Common myeloid progenitor, CD34-positive (primary cell): ENCODE measurements around the gene RFLNA.

Experiments
- CTCF ChIA-PET: fragments of 350-600 bp; sonication (Branson Sonifier 250); formaldehyde crosslinking; loops from one replicate; lab custom pipeline; 2021; ENCODE audit warnings: antibody characterized with exemption; lab: Charles Lee
- POLR2A ChIA-PET: fragments of 350-600 bp; sonication (Branson Sonifier 250); formaldehyde crosslinking; loops from one replicate; lab custom pipeline; 2021; ENCODE audit warnings: antibody characterized with exemption; lab: Charles Lee
- DNase-seq, 3 donors: peaks; one replicate each; pipeline versions ENCODE4 v3.0.0 to v3.0.0-alpha.2; 2013
- H3K27ac ChIP-seq, 2 experiments: 1 replicate in 1 of 2; 2 replicates in 1 of 2; pipeline ENCODE4 v1.7.0; 2013; ENCODE audit warnings: inconsistent platforms in 2 of 2, low read length in 2 of 2, mild to moderate bottlenecking in 2 of 2, low read depth in 1 of 2, moderate library complexity in 1 of 2; ENCODE audit not compliant: severe bottlenecking in 2 of 2, insufficient read depth in 1 of 2, poor library complexity in 1 of 2
- H3K27me3 ChIP-seq, 5 experiments: replicated peaks in 2 of 5; 1 replicate in 3 of 5; 2 replicates in 2 of 5; pipeline versions ENCODE4 v1.6.1 to v1.7.0; 2013; ENCODE audit warnings: low read length in 4 of 5, mild to moderate bottlenecking in 2 of 5, moderate library complexity in 2 of 5, inconsistent platforms in 1 of 5; ENCODE audit not compliant: insufficient read depth in 5 of 5, control insufficient read depth in 4 of 5
- H3K36me3 ChIP-seq, 4 experiments: 1 replicate in 2 of 4; 2 replicates in 2 of 4; pipeline versions ENCODE4 v1.6.1 to v1.7.0; 2013; ENCODE audit warnings: low read length in 3 of 4, control low read depth in 1 of 4, mild to moderate bottlenecking in 1 of 4; ENCODE audit not compliant: control insufficient read depth in 4 of 4, insufficient read depth in 4 of 4
- H3K4me1 ChIP-seq, 4 experiments: 1 replicate in 3 of 4; 2 replicates in 1 of 4; pipeline versions ENCODE4 v1.6.1 to v1.7.1; 2013; ENCODE audit warnings: low read length in 3 of 4, mild to moderate bottlenecking in 3 of 4, control low read depth in 1 of 4, inconsistent platforms in 1 of 4, moderate library complexity in 1 of 4; ENCODE audit not compliant: control insufficient read depth in 4 of 4, insufficient read depth in 4 of 4; ENCODE audit errors: control extremely low read depth in 1 of 4
- H3K4me3 ChIP-seq, 7 experiments: 1 replicate in 4 of 7; 2 replicates in 3 of 7; pipeline versions ENCODE4 v1.5.1 to v1.7.0; 2013; ENCODE audit warnings: mild to moderate bottlenecking in 7 of 7, low read length in 6 of 7, moderate library complexity in 6 of 7, inconsistent platforms in 2 of 7, low read depth in 2 of 7, control low read depth in 1 of 7; ENCODE audit not compliant: insufficient read depth in 4 of 7, control insufficient read depth in 1 of 7; ENCODE audit errors: extremely low read depth in 1 of 7
- H3K9me3 ChIP-seq, 5 experiments: 1 replicate in 4 of 5; 2 replicates in 1 of 5; pipeline versions ENCODE4 v1.6.1 to v1.7.1; 2013; ENCODE audit warnings: low read length in 4 of 5, mild to moderate bottlenecking in 2 of 5, inconsistent platforms in 1 of 5, low read depth in 1 of 5, moderate library complexity in 1 of 5; ENCODE audit not compliant: control insufficient read depth in 4 of 5, insufficient read depth in 2 of 5; ENCODE audit errors: control extremely low read depth in 1 of 5
- WGBS: methylation state at CpG from one replicate; pipeline ENCODE4 v1.1.5; 2013; ENCODE audit not compliant: insufficient coverage; 5-methylcytosine and 5-hydroxymethylcytosine counted together

The RFLNA gene

DNA sequence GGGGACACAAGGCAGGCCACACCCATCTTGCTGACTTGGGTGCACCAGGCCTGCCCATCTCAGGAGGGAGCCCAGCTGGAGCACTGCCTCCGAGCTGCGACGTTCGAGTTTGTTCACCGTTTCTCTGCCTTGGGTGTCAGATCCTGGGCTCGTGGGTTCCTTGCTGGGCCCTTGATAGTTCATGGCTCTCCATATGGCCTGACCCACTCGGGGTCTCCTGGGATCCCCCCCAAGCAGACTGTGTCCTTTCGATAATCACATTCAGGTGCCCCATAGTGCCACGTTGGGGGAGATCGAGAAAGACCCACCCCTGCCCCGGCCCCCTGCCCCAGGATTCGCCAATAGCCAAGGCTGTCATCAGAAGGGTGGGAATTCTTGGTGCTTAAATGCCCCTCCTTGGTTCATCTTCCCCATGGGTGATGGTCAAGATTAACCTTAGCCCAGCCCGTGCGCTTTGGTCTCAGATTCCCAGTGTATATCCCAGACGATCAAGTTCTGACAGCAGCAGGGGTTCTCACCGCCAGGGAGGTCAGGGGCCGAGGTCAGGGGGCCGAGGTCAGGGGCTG, 7.4 kb downstream of the RFLNA start:
- H3K36me3 ChIP-seq: no peaks in the 10 kb centered on the region
- POLR2A ChIA-PET: no interaction called here
- no peaks in the 10 kb centered on the region for H3K4me1 ChIP-seq
- peaks cover 0 to 2% (median 2%) of the 10 kb centered on the region in 5 experiments for H3K27me3 ChIP-seq
- H3K9me3 ChIP-seq: no peaks in the 10 kb centered on the region
- DNase-seq: no peak
- WGBS: 95% methylated on average over 18 of the region's 18 CpGs
- CTCF ChIA-PET: no interaction called here
- no peak overlapping the region for H3K4me3 ChIP-seq
- H3K27ac ChIP-seq: no peak overlapping the region

DNA sequence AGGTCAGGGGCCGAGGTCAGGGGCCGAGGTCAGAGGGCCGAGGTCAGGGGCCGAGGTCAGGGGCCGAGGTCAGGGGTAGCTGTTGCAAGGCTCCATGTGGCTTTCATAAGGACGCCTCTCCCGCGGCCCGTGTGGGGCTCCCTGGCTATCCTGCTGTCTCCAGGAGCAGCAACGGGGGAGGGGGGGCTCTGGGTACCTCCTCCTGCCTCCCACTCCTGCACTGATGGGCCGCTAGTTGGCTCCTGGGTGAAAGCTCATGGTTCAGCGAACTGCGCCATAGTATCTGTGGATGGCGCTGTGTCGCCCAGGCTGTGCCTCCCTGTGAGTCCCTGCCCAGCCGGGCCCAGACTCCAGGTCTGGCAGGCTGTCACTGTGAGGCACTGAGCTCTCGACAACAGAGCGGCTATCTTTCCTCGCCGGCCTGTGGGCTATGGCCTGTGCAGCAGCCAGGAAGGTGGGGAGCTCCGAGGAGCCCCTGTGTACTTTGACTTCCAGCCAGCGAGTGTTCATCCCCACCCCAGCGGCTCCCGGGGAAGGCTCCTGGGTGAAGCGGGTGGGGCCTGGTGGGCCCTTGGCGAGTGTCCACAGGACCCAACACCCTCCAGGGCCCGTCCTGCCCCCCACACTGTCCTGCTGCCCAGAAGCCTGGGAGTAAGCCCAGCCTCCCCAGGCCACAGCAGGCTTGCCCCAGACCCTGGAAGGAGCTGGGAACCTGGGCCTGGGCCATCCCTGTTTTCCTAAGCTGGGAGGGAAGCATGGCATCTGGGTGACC, 8.1 kb downstream of the RFLNA start:
- no peak overlapping the region for H3K27ac ChIP-seq
- no peaks in the 10 kb centered on the region for H3K9me3 ChIP-seq
- H3K4me3 ChIP-seq: no peak overlapping the region
- no peaks in the 10 kb centered on the region for H3K4me1 ChIP-seq
- DNase-seq: no peak
- H3K36me3 ChIP-seq: no peaks in the 10 kb centered on the region
- 92% methylated on average over 23 of the region's 27 CpGs for WGBS
- CTCF ChIA-PET: no interaction called here
- H3K27me3 ChIP-seq: no peaks in the 10 kb centered on the region
- POLR2A ChIA-PET: no interaction called here

DNA sequence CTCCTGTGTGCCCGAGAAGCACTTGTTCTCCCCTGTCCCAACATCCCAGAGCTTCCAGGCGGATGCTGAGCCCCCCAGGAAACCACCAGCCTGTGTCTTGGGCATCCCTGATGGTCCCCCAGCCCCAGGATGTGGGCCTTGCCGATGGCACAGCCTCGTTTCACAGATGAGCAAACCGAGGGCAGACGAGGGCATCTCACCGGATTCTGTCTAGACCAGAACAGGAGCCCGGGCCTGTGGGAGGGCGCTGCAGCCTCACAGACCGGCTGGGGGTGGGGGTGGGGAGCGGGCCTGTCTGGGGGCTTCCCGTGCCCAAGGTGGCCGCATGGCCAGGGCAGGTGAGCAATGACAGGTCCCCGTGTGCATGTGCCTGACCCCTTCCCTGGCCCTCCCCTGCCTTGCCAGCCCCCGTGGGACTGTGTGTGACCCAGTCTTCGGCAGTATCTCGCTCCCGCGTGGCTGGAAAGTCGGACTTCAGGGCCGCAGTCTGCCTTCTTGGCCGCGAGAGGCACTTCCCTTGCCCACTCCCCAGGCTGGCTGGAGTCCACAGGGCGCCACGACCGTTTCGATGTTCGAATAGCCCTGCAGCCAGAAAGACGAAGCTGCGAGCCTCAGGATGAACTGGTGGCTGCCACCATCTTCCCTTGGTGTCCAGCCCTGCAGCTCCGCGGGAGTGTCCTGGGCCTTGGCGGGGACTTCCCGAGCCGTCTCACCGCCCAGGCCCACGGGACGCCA, 8.9 kb downstream of the RFLNA start:
- 98% methylated on average over 37 of the region's 38 CpGs for WGBS
- DNase-seq: no peak
- Histone ChIP-seq H3K4me3 (no peak overlapping the region), H3K9me3 (no peaks in the 10 kb centered on the region), H3K27ac (no peak overlapping the region), H3K36me3 (no peaks in the 10 kb centered on the region), H3K4me1 (no peaks in the 10 kb centered on the region), H3K27me3 (no peaks in the 10 kb centered on the region)
- POLR2A ChIA-PET: no interaction called here
- CTCF ChIA-PET: no interaction called here

DNA sequence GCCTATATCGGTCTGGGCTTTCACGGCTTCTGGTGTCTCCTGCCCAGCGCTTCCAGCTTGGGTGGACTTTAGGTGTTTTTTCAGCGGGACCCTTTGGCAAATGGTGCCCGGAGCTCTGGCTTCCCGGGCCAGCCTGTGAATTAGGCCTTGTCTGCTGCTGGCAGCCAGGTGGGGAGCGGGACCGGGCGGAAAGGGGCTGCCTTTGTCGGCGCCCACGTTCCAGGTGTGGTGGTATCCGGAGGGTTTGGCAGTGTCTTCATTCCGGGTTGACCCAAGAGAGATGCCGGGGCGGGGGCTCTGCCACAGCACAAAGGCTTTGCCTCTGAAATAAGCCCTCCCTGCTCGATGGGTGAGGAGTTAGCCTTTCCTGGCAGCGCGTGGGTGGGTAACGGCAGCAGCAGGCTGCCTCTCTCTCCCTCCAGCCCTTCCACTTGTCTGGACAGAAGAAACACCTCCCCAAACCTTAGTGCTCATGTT, 9.5 kb downstream of the RFLNA start:
- H3K27ac ChIP-seq: no peak overlapping the region
- POLR2A ChIA-PET: no interaction called here
- no peak overlapping the region for H3K4me3 ChIP-seq
- CTCF ChIA-PET: no interaction called here
- 99% methylated on average over 20 of the region's 20 CpGs for WGBS
- H3K4me1 ChIP-seq: no peaks in the 10 kb centered on the region
- no peaks in the 10 kb centered on the region for H3K27me3 ChIP-seq
- H3K9me3 ChIP-seq: no peaks in the 10 kb centered on the region
- no peaks in the 10 kb centered on the region for H3K36me3 ChIP-seq
- no peak for DNase-seq

DNA sequence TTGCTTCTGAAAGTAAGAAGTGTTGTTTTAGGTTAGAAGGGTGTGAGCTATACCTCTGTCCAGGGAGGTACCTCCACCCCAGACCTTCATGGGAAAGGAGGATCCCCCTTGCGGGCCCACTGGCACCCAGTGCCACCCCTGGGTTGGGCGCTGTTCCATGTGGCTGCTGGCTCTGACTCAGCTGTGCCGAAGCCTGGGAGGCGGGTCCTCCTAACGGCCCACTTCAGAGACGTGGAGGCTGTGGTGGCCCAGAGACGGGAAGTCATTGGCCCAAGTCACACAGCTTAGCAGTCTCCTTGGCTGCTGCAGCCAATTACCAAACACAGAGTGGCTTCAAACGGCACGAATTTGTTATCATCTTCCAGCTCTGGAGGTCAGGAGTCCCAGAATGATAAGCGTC, 10.2 kb downstream of the RFLNA start:
- WGBS: 85% methylated on average over 10 of the region's 10 CpGs
- no peak for DNase-seq
- ChIA-PET CTCF (no interaction called here), POLR2A (interaction anchor here (0.6 kb wide), 1 partner anchor 117 kb away, joined by 3 read pairs; no protein-coding TSS in a partner anchor)
- Histone ChIP-seq H3K4me3 (no peak overlapping the region), H3K27me3 (no peaks in the 10 kb centered on the region), H3K4me1 (no peaks in the 10 kb centered on the region), H3K27ac (no peak overlapping the region), H3K36me3 (no peaks in the 10 kb centered on the region), H3K9me3 (no peaks in the 10 kb centered on the region)

DNA sequence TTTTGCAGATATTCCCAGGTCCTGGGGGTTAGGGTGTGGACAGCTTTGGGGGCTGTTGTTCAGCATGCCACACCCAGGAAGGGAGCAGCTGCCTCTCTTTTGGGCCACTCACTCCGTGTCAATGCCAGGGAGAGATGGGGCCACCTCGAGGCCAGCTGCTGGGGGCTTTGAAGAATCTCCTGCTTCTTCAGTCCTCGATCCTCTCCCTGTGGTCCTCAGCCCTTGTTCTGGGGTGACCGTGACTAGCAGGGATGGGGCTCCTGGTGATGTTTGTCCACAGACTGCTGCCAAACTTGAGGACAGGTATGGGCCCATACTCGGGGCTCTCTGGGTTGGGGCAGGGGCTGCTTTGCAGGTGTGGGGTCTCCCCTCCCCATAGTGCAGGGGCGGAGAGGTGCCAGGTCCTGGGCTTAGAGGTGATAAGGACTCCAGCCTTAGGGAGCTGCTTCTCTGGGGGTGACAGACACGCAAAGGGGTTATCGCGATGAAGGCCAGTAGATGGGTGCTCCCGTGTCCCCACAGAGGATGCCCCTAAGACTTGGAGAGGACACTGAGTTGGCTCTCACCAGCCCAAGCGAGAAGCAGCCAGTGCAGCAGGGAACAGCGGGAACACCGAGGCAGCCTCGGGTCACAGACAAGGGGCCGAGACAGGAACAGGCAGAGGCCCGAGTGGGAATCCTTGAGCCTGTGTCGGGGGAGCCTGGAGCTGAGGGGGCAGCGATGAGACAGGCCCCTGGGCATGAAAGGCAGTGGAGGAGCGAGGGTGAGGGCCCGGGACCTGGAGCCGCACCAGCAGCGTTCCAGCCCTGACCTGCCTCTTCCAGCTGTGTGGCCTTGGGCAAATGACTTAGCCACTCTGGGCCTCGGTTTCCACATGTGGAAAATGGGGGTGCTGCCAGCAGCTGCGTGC, 11.1 kb downstream of the RFLNA start:
- ChIA-PET CTCF (interaction anchor here (0.6 to 1.2 kb wide), 2 partner anchors 166 to 253 kb away, joined by 3 read pairs; no protein-coding TSS in a partner anchor), POLR2A (no interaction called here)
- no peaks in the 10 kb centered on the region for H3K4me1 ChIP-seq

More for the DNA sequence above, 11.1 kb downstream of the RFLNA start:
- no peak for DNase-seq
- H3K4me3 ChIP-seq: no peak overlapping the region
- H3K9me3 ChIP-seq: no peaks in the 10 kb centered on the region
- no peak overlapping the region for H3K27ac ChIP-seq
- no peaks in the 10 kb centered on the region for H3K36me3 ChIP-seq
- no peaks in the 10 kb centered on the region for H3K27me3 ChIP-seq
- WGBS: 94% methylated on average over 24 of the region's 24 CpGs
